Naive B cell (primary cell): ENCODE results near the gene PRRT4. TPM values are rescaled to one million over a fixed set of nuclear protein-coding genes. Genes with fewer than 3 reads are reported as not detected.

Experiments used
- ATAC-seq, 2 donors: fragments of 150-1000 bp; cut with Tn5 transposase; 2 replicates each; pipeline ENCODE4 v1.10.0; 2021; ENCODE audit warnings: low read depth in 2 of 2, mild to moderate bottlenecking in 2 of 2, moderate library complexity in 2 of 2
- DNase-seq: peaks from one replicate; pipeline ENCODE4 v3.0.0; 2022
- H3K27ac Mint-ChIP-seq, 6 donors: one replicate each; pipeline ENCODE4 v1.8.0; 2020 to 2022; ENCODE audit warnings: mild to moderate bottlenecking in 6 of 6, mixed read lengths in 6 of 6, moderate library complexity in 5 of 6, inconsistent platforms in 2 of 6
- H3K27me3 Mint-ChIP-seq, 3 donors: one replicate each; pipeline ENCODE4 v1.8.0; 2021 to 2022; ENCODE audit warnings: mixed read lengths in 3 of 3, mild to moderate bottlenecking in 1 of 3
- H3K36me3 Mint-ChIP-seq, 2 donors: one replicate each; pipeline ENCODE4 v1.8.0; 2020 to 2022; ENCODE audit warnings: mixed read lengths in 2 of 2, inconsistent platforms in 1 of 2, mild to moderate bottlenecking in 1 of 2
- H3K4me1 Mint-ChIP-seq, 3 donors: one replicate each; pipeline ENCODE4 v1.8.0; 2020 to 2022; ENCODE audit warnings: mixed read lengths in 3 of 3, inconsistent platforms in 1 of 3, mild to moderate bottlenecking in 1 of 3, moderate library complexity in 1 of 3
- H3K4me3 Mint-ChIP-seq, 8 donors: one replicate each; pipeline ENCODE4 v1.8.0; 2020 to 2022; ENCODE audit warnings: mild to moderate bottlenecking in 8 of 8, mixed read lengths in 8 of 8, moderate library complexity in 8 of 8, inconsistent platforms in 2 of 8
- H3K9me3 Mint-ChIP-seq, 7 donors: one replicate each; pipeline ENCODE4 v1.8.0; 2020 to 2022; ENCODE audit warnings: mixed read lengths in 7 of 7, mild to moderate bottlenecking in 5 of 7, inconsistent platforms in 2 of 7, moderate library complexity in 1 of 7
- polyA plus RNA-seq, 6 donors: library from polyadenylated mRNA; unstranded; fragments of 300-500 nt; fragmentation: Illumina TruSeq; gene quantifications; one replicate each; pipeline ENCODE4 v1.2.3, GENCODE V29; 2021; ENCODE audit warnings: low read depth in 6 of 6

PRRT4 gene
- polyA plus RNA-seq, 6 donors from 2014 or later: not detected

- Mint-ChIP-seq H3K4me1 (peaks cover 9 to 33% (median 15%) of the 10 kb centered on the region in 3 donors), H3K27ac (peak within 1 kb of the TSS; percentile 90 to 97 (median 95)), H3K9me3 (no peaks in the 10 kb centered on the region), H3K36me3 (no peaks in the 10 kb centered on the region), H3K4me3 (peak within 1 kb of the TSS; percentile 94 to 99 (median 98)), H3K27me3 (peaks cover 9 to 16% (median 14%) of the 10 kb centered on the region in 3 donors)
- ATAC-seq (peak; percentile 88 to 94), DNase-seq (peak; percentile 88)
Measured at GRCh38 chr7:128343554-128344430, 17.7 kb downstream of the PRRT4 start, which contains the start of gene RBM28. RBM28 (minus strand) TSS chr7:128343908; CDS start chr7:128343793, 115 bp downstream.

GRCh38 chr7:128341733-128342132 lies 19.8 kb downstream of the PRRT4 start:
- H3K36me3 Mint-ChIP-seq: peaks cover 6 to 7% of the 10 kb centered on the region in 2 donors
- no peak for ATAC-seq
- H3K9me3 Mint-ChIP-seq: no peaks in the 10 kb centered on the region
- peaks cover 9 to 33% (median 15%) of the 10 kb centered on the region in 3 donors for H3K4me1 Mint-ChIP-seq
- peak overlapping the region in 5 of 8 donors; percentile 94 to 99 (median 97) for H3K4me3 Mint-ChIP-seq
- no peak for DNase-seq
- H3K27me3 Mint-ChIP-seq: no peaks in the 10 kb centered on the region
- no peak overlapping the region for H3K27ac Mint-ChIP-seq

GRCh38 chr7:128335730-128336129 lies 25.8 kb downstream of the PRRT4 start:
- DNase-seq (no peak), ATAC-seq (no peak)
- Mint-ChIP-seq H3K4me3 (no peak overlapping the region), H3K36me3 (peaks cover 30% of the 10 kb centered on the region in 2 donors), H3K9me3 (no peaks in the 10 kb centered on the region), H3K27me3 (no peaks in the 10 kb centered on the region), H3K27ac (no peak overlapping the region), H3K4me1 (peaks cover 0 to 6% (median 5%) of the 10 kb centered on the region in 3 donors)

GRCh38 chr7:128324368-128324680 lies 37.2 kb downstream of the PRRT4 start:
- DNase-seq: no peak
- Mint-ChIP-seq H3K27ac (no peak overlapping the region), H3K9me3 (no peaks in the 10 kb centered on the region), H3K4me3 (no peak overlapping the region), H3K36me3 (peaks cover 23 to 26% of the 10 kb centered on the region in 2 donors), H3K4me1 (peaks cover 0 to 4% (median 0%) of the 10 kb centered on the region in 3 donors), H3K27me3 (no peaks in the 10 kb centered on the region)
- ATAC-seq: no peak

GRCh38 chr7:128323459-128324367 lies 37.8 kb downstream of the PRRT4 start:
- H3K4me3 Mint-ChIP-seq: no peak overlapping the region
- ATAC-seq (no peak), DNase-seq (no peak)
- H3K27me3 Mint-ChIP-seq: no peaks in the 10 kb centered on the region
- no peak overlapping the region for H3K27ac Mint-ChIP-seq
- no peaks in the 10 kb centered on the region for H3K9me3 Mint-ChIP-seq
- peaks cover 27 to 32% of the 10 kb centered on the region in 2 donors for H3K36me3 Mint-ChIP-seq
- H3K4me1 Mint-ChIP-seq: peaks cover 0 to 8% (median 0%) of the 10 kb centered on the region in 3 donors

- DNase-seq (no peak), ATAC-seq (no peak)
- peaks cover 0 to 8% (median 0%) of the 10 kb centered on the region in 3 donors for H3K4me1 Mint-ChIP-seq
- H3K9me3 Mint-ChIP-seq: no peaks in the 10 kb centered on the region
- H3K27ac Mint-ChIP-seq: no peak overlapping the region
- no peak overlapping the region for H3K4me3 Mint-ChIP-seq
- H3K36me3 Mint-ChIP-seq: peaks cover 31 to 37% of the 10 kb centered on the region in 2 donors
- no peaks in the 10 kb centered on the region for H3K27me3 Mint-ChIP-seq
Measured at GRCh38 chr7:128323040-128323439, 38.5 kb downstream of the PRRT4 start.

GRCh38 chr7:128322040-128322643 lies 39.3 kb downstream of the PRRT4 start:
- H3K27ac Mint-ChIP-seq: no peak overlapping the region
- H3K27me3 Mint-ChIP-seq: no peaks in the 10 kb centered on the region
- H3K4me3 Mint-ChIP-seq: no peak overlapping the region
- peaks cover 0 to 8% (median 0%) of the 10 kb centered on the region in 3 donors for H3K4me1 Mint-ChIP-seq
- DNase-seq: no peak
- H3K9me3 Mint-ChIP-seq: no peaks in the 10 kb centered on the region
- H3K36me3 Mint-ChIP-seq: peaks cover 38 to 46% of the 10 kb centered on the region in 2 donors
- ATAC-seq: no peak

GRCh38 chr7:128321044-128321422 lies 40.5 kb downstream of the PRRT4 start:
- Mint-ChIP-seq H3K27me3 (no peaks in the 10 kb centered on the region), H3K27ac (no peak overlapping the region), H3K36me3 (peaks cover 41 to 50% of the 10 kb centered on the region in 2 donors), H3K4me1 (peaks cover 0 to 8% (median 0%) of the 10 kb centered on the region in 3 donors), H3K9me3 (no peaks in the 10 kb centered on the region), H3K4me3 (no peak overlapping the region)
- ATAC-seq (no peak), DNase-seq (no peak)

- H3K9me3 Mint-ChIP-seq: no peaks in the 10 kb centered on the region
- peak overlapping the region in 1 of 6 donors; percentile 1 for H3K27ac Mint-ChIP-seq
- H3K36me3 Mint-ChIP-seq: peaks cover 45 to 52% of the 10 kb centered on the region in 2 donors
- H3K4me1 Mint-ChIP-seq: peaks cover 0 to 8% (median 0%) of the 10 kb centered on the region in 3 donors
- ATAC-seq: no peak
- H3K27me3 Mint-ChIP-seq: no peaks in the 10 kb centered on the region
- DNase-seq: no peak
- H3K4me3 Mint-ChIP-seq: no peak overlapping the region
Measured at GRCh38 chr7:128318691-128319090, 42.8 kb downstream of the PRRT4 start.

- H3K4me1 Mint-ChIP-seq: no peaks in the 10 kb centered on the region
- no peak for DNase-seq
- H3K27ac Mint-ChIP-seq: no peak overlapping the region
- H3K4me3 Mint-ChIP-seq: no peak overlapping the region
- no peaks in the 10 kb centered on the region for H3K27me3 Mint-ChIP-seq
- ATAC-seq: no peak
- H3K36me3 Mint-ChIP-seq: peaks cover 57% of the 10 kb centered on the region in 2 donors
- H3K9me3 Mint-ChIP-seq: no peaks in the 10 kb centered on the region
Measured at GRCh38 chr7:128311013-128311412, 50.5 kb downstream of the PRRT4 start.

GRCh38 chr7:128310499-128310898 lies 51.0 kb downstream of the PRRT4 start:
- H3K27ac Mint-ChIP-seq: no peak overlapping the region
- H3K4me3 Mint-ChIP-seq: no peak overlapping the region
- DNase-seq (no peak), ATAC-seq (no peak)
- no peaks in the 10 kb centered on the region for H3K9me3 Mint-ChIP-seq
- no peaks in the 10 kb centered on the region for H3K4me1 Mint-ChIP-seq
- H3K36me3 Mint-ChIP-seq: peaks cover 57 to 63% of the 10 kb centered on the region in 2 donors
- no peaks in the 10 kb centered on the region for H3K27me3 Mint-ChIP-seq

- Mint-ChIP-seq H3K4me1 (no peaks in the 10 kb centered on the region), H3K36me3 (peaks cover 57 to 59% of the 10 kb centered on the region in 2 donors), H3K4me3 (no peak overlapping the region), H3K27me3 (no peaks in the 10 kb centered on the region), H3K9me3 (no peaks in the 10 kb centered on the region), H3K27ac (no peak overlapping the region)
- DNase-seq (no peak), ATAC-seq (no peak)
Measured at GRCh38 chr7:128309976-128310375, 51.5 kb downstream of the PRRT4 start.

- ATAC-seq (no peak), DNase-seq (no peak)
- Mint-ChIP-seq H3K4me1 (no peaks in the 10 kb centered on the region), H3K27me3 (no peaks in the 10 kb centered on the region), H3K36me3 (peaks cover 52% of the 10 kb centered on the region in 2 donors), H3K27ac (peak overlapping the region in 3 of 6 donors; percentile 25 to 40 (median 25)), H3K9me3 (no peaks in the 10 kb centered on the region), H3K4me3 (no peak overlapping the region)
Measured at GRCh38 chr7:128309124-128309523, 52.4 kb downstream of the PRRT4 start.
